Esophagus muscularis mucosa (tissue), 4 donors: ENCODE measurements around the gene CDK17.

ENCODE experiments used
- EP300 ChIP-seq: sonication (generic); formaldehyde crosslinking; IDR thresholded peaks from one replicate; pipeline ENCODE4 v1.6.1; 2017; ENCODE audit warnings: antibody characterized with exemption
- POLR2A ChIP-seq: fragments of 450-650 bp; IDR thresholded peaks from one replicate; pipeline ENCODE4 v1.6.1; 2017; ENCODE audit warnings: antibody characterized with exemption, moderate library complexity, mild to moderate bottlenecking, low read depth
- POLR2AphosphoS5 ChIP-seq, 2 donors: sonication (generic); formaldehyde crosslinking; IDR thresholded peaks; one replicate each; pipeline ENCODE4 v1.6.1; 2017; ENCODE audit warnings: antibody characterized with exemption in 2 of 2
- TF ChIP-seq, protein P1 (sequence below), 3 experiments: fragments of 200-600 bp in 2 of 3; fragments of 450-650 bp in 1 of 3; sonication (generic) in 2 of 3; IDR thresholded peaks; one replicate each; pipeline ENCODE4 v1.5.1; 2017 to 2019; ENCODE audit warnings: antibody characterized with exemption in 3 of 3, mild to moderate bottlenecking in 2 of 3, moderate library complexity in 1 of 3

GRCh38 chr12:96311191-96311590 is 89.0 kb downstream of the CDK17 start:
- TF ChIP-seq, protein P1, sequence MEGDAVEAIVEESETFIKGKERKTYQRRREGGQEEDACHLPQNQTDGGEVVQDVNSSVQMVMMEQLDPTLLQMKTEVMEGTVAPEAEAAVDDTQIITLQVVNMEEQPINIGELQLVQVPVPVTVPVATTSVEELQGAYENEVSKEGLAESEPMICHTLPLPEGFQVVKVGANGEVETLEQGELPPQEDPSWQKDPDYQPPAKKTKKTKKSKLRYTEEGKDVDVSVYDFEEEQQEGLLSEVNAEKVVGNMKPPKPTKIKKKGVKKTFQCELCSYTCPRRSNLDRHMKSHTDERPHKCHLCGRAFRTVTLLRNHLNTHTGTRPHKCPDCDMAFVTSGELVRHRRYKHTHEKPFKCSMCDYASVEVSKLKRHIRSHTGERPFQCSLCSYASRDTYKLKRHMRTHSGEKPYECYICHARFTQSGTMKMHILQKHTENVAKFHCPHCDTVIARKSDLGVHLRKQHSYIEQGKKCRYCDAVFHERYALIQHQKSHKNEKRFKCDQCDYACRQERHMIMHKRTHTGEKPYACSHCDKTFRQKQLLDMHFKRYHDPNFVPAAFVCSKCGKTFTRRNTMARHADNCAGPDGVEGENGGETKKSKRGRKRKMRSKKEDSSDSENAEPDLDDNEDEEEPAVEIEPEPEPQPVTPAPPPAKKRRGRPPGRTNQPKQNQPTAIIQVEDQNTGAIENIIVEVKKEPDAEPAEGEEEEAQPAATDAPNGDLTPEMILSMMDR (IDR thresholded peaks at IDR 0.05): no peak
- TF ChIP-seq POLR2AphosphoS5 (IDR thresholded peaks at IDR 0.05) (no peak), POLR2A (no peak), EP300 (no peak)
